HG03135 (cell line): ENCODE data around the gene TAF1B.
"Not testable (repeated sequence)": the region's sequence is repeated elsewhere in the genome, so short reads cannot be mapped to it uniquely, and the experiment has no call there.

Experiments
- ATAC-seq: cut with Tn5 transposase; IDR thresholded peaks from one replicate; pipeline ENCODE4 v1.9.1; 2021; ENCODE audit warnings: mild to moderate bottlenecking, moderate library complexity; ENCODE audit not compliant: unreplicated experiment

Gene TAF1B

DNA sequence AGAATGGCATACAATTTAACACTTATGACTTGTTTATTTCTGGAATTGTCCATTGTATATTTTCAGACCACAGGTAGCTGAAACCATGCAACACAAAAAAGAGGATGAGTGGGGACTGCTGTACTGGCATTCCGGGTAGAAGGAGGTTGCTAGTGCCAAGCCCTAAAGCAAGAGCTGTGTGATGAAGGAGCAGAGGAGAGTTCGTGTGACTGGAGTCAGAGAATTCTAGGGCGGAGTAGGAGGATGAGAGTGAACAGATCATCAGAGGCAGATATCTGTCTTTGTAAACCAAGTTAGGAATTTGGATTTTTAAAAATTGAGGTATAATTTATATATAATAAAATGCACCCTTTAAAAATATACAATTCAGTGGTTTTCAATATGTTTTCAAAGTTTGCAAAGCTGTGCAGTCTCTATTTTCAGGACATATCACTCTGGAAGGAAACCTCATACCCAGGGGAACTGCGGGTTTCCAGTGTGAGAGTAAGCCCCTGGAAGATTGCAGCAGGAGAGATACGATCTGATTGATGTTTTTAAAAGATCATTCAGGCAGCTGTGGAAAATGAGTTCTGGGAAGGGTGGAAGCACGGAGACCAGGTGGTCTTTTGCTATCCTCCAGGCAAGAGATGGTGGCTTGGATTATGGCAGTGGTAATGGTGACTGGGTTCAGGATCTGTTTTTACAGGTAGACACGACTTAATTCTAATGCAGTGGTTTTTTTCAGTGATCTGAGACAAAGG is 36.4 kb downstream of the TAF1B start:
- ATAC-seq = no peak

GRCh38 chr2:9883897-9884296 is 40.6 kb downstream of the TAF1B start:
- no peak for ATAC-seq

DNA sequence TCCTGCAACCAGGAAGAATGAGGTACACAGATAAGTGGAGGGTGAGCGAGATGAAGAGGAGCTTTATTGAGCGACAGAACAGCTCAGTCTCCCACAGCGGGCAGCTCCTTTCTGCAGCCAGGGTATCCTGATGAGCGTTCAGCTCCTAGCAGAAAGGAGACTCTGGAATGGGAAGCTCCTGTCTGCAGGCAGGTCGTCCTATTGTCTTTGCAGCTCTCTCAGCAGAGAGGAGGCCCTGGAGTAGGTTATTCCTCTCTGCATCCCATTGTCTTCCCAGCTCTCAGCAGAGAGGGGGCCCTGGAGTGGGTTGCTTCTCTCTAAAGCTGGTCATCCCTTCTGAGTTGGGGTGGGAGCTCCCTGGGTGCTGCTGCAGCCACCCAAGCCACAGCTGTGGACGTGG is 41.2 kb downstream of the TAF1B start:
- ATAC-seq = no peak

GRCh38 chr2:9885036-9885684 is 41.9 kb downstream of the TAF1B start:
- no peak for ATAC-seq

GRCh38 chr2:9887513-9887912 is 44.2 kb downstream of the TAF1B start:
- no peak for ATAC-seq

- ATAC-seq = no peak
These were observed 46.6 kb downstream of the TAF1B start for GRCh38 chr2:9889812-9890261.

DNA sequence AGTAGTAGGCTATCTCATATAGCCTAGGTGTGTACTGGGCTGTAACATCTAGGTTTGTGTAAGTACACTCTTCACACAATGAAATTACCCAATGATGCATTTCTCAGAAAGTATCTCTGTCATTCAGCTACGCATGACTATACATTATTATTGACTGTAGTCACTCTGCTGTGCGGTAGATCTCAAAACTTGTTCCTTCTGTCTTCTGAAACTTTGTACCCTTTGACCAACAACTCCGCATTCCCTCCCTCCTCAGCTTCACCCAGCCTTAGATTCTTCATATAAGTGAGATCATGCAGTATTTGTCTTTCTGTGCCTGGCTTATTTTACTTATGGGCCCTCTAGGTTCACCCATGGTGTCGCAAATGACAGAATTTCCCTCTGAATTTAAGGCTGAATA is 49.0 kb downstream of the TAF1B start:
- no peak for ATAC-seq

DNA sequence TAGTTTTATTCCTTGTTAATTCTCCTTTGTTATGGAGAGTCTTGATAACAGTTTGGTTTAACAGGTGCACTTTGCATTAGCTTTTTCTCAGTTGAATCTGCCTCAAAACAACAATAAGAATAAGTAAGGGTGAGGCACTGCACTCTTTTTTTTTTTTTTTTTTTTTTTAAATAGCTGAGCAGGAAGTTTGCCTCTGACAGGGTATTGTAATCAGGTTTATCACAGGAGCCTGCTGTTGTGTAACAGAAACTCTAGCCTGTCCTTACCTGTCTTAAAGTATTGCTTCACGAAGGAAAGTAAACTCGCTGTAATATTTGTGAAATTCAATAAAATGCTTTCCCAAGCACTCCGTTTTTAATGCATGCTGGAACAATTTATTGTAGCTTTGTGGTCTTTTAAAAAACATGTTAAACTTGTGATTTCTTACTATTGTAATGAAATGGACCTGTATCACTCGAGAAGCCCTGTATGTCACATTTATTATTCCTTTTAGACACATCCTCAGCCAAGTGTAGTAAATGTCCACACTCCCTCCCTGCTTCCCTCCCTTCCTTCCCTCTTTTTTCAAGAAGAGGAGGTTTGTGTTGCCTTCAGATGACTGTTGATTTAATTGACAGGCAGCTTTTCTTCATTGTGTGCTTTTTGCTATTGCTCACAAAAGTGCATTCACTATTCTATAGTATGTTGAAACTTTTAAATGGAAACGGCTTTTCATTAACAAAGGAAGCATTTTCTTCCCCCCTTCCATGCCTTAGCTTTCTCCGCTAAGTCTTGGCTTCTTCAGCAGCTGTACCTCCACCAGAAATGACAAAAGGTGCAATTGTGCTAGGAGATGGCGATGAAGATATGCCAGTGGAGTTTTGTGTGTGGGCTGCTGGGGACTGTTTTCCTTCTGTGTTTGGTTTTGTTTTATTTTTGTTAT is 52.7 kb downstream of the TAF1B start:
- ATAC-seq = no peak

GRCh38 chr2:9897331-9897737 is 54.1 kb downstream of the TAF1B start:
- no peak for ATAC-seq

GRCh38 chr2:9897846-9898245 is 54.6 kb downstream of the TAF1B start:
- no peak for ATAC-seq

- no peak for ATAC-seq
These were observed 62.1 kb downstream of the TAF1B start for GRCh38 chr2:9905413-9905812.

DNA sequence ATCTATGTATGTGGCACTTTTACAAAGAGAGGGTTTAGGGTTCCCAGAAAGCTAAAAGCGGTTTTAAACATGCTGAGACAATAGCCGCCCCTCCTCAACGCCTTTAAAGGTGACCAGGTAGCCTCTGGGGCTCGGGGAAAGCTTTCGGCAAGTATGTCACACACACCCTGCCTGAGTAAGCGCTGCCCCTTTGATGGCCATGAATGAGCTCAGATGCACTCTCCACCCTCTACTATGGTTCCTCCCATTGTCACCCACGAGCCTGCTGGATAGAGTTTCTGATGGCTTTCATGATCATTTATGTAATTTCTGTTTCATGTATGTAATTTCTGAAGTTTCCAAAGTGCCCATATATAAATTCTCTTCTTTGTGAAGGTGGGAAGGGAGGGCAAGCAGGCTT is 64.1 kb downstream of the TAF1B start:
- no peak for ATAC-seq

GRCh38 chr2:9908639-9909038 is 65.4 kb downstream of the TAF1B start:
- ATAC-seq = no peak

- no peak for ATAC-seq
These were observed 65.8 kb downstream of the TAF1B start for GRCh38 chr2:9909106-9909505.

DNA sequence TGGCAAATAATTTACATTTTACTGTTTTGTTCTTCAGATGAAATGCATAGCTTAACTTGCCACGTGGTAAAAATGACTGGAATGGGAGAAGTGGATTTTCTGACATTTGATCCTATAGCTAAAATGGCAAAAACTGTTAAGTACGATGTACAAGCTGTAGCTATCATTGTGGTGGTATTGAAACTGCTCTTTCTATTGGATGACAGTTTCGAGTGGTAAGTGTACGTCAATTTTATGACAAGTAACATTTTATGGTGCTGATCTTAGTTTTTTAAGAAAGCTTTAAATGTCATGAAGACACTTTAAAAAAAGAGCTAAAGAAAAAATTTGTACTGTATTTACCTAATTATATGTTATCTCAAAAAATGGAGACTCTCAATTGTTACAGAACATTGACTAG is 67.4 kb downstream of the TAF1B start:
- no peak for ATAC-seq

DNA sequence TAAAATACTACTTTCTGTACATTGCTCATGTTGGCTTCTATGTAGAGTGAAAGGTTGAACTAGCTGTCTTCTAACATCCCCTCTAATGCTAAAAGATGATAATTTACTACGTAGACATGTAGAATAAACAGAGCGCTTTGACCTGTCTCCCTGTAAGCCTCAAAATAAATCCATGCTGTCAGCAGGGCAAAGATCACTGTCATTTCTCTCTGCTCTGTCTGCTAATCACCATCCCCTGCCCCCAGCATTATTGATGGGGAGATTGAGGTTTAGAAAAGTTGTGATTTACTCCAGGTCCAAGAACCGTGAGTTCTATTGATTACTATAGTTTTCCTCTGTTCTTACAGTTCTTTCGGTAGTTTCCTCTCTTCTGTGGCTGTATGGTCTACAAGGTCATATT is 69.2 kb downstream of the TAF1B start:
- ATAC-seq = no peak

DNA sequence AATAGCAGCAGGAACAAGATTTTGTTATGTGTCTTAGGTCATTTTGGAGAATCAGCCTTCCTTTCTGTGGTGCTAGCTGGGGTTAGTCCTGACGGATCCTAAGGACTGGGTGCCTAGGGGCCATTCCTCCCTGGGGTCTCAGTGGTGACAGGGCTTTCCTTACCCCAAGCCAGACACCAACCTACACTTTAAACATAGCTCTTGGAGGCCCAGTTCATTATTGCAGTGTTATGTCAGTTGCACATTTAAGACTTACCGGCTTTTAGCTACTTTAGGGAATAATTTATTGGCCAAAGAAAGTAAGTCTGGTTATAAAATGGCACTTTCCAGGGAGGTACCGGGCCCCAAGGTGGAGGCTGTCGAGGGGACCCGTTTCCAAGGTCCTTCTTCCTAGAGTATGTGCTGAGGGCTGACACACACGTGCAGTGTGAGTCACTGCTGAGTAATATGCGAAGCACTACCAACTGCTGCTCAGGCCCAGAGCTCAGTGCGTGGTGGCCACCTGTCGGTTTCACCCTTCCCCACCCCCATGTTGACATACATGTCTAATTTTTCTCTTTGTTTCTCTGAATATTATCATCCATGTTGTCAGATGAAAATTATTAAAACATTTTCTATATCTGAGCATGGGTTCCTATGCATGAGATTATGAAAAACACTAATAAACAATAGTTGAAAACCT is 71.3 kb downstream of the TAF1B start:
- ATAC-seq = peak; percentile 94

DNA sequence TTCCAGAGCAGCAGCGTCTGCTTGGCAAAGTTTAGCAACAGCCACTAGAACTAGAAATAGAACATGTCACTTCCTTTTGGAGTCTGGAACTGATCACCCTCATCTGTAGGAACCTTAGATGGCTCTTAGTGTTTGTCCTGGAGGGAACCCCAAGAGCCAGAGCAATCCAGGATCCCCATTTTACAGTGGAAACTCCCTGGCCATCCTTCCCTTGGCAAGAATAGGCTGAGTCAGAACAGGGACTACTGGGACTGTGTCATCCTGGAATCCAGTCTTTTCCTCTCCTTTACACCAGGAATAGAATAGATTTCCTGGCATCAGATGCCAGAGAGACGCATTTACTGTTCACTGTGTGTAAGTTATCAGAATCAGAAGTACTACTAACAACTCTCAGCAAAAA is 75.0 kb downstream of the TAF1B start:
- ATAC-seq = no peak

- ATAC-seq = no peak
These were observed 76.2 kb downstream of the TAF1B start for GRCh38 chr2:9919512-9919911.

DNA sequence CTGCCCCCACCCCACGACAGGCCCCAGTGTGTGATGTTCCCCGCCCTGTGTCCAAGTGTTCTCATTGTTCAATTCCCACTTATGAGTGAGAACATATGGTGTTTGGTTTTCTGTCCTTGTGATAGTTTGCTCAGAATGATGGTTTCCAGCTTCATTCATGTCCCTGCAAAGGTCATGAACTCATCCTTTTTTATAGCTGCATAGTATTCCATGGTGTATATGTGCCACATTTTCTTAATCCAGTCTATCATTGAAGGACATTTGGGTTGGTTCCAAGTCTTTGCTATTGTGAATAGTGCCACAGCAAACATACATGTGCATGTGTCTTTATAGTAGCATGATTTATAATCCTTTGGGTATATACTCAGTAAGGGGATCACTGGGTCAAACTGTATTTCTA is 83.7 kb downstream of the TAF1B start:
- not testable (repeated sequence) for ATAC-seq

DNA sequence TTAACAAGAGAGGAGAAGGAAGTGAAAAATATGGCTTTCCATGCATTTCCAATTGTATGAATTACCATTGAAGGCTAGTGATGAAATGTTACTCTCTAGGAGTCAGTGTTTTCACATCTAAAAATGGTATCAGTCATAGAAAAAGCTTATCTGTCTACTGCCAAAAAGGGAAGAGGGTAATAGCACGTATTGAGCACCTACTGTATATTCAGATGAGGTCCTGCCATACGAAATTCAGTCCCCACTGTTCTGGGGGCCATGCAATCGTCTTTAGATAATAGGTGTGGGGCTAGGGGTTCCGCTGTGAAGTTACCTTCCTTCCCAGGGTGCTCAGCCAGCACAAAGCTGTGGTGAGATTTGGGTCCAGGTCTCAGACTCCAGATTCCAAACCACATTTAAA is 94.0 kb downstream of the TAF1B start:
- no peak for ATAC-seq
